Urinary bladder (tissue), 4 donors: Measurements from ENCODE around the gene PSAT1. TPM values are rescaled to one million over a fixed set of nuclear protein-coding genes. Genes with fewer than 3 reads are reported as not detected.

Experiments used
- DNase-seq: peaks from one replicate; pipeline ENCODE4 v3.0.0-alpha.2; 2015; ENCODE audit errors: extremely low spot score
- H3K27ac ChIP-seq: one replicate; pipeline ENCODE4 v1.5.1; 2013; ENCODE audit warnings: low read depth, mild to moderate bottlenecking, moderate library complexity
- H3K36me3 ChIP-seq: one replicate; pipeline ENCODE4 v1.6.1; 2013; ENCODE audit warnings: mild to moderate bottlenecking, moderate library complexity; ENCODE audit not compliant: insufficient read depth
- H3K4me1 ChIP-seq: one replicate; pipeline ENCODE4 v1.6.1; 2013; ENCODE audit warnings: mild to moderate bottlenecking, moderate library complexity; ENCODE audit not compliant: insufficient read depth
- H3K4me3 ChIP-seq: one replicate; pipeline ENCODE4 v1.5.1; 2013; ENCODE audit warnings: low read depth, low read length
- WGBS: extraction: QIAGEN DNeasy Blood & Tissue Kit; methylation state at CpG from one replicate; pipeline ENCODE4 v1.1.7; 2013; 5-methylcytosine and 5-hydroxymethylcytosine counted together
- polyA plus RNA-seq: library from polyadenylated mRNA; stranded (reverse); fragments of 200-250 nt; gene quantifications from one replicate; pipeline ENCODE4 v1.2.3, GENCODE V29; 2013
- total RNA-seq: library from RNA; depleted of rRNA; stranded (reverse); fragments of >200 nt; gene quantifications from one replicate; pipeline ENCODE4 v1.2.3, GENCODE V29; 2014
- donor health status: healthy with polysubstance abuse.
- donor health status: healthy.

The PSAT1 gene
- total and polyA plus RNA-seq, 2 donors = 4.7 to 9.4 TPM

DNA sequence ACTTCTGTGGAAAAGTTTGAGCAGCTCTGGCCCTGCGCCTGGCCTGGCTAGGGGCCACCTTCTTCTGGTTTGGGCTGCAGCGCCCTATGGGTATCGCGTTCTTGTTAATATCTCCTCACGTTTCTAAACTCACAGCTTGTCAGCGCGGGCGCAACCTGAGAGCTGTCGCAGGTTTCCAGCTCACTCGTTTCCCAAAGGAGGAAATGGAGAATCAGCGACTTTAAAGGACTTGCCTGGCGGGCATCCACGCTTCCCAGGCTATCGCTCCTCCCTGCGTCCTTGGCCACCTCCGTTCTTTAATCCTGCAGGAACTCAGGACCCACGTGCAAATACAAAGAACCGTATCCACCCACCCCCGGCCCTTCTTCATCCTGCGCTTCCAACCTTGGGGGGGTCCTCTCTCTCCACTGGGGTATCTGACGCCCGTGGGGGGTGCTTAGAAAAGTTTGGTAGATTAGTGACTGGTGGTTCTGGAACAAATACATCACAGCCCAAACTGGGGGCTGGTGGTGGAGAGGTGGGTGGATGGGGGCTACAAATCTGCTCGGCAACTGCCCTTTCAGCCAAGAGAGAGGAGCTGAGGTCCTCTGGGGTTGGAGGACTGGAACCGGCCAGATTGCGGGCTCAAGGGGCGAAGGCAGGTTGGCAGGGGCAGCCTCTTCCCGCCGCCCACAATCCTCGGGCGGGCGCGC lies 578 bp upstream of the PSAT1 start:
- peak overlapping the region; percentile 57 for H3K4me3 ChIP-seq
- no peak for DNase-seq
- H3K36me3 ChIP-seq = no peaks in the 10 kb centered on the region
- H3K4me1 ChIP-seq = no peaks in the 10 kb centered on the region
- no peak overlapping the region for H3K27ac ChIP-seq
- 3% methylated on average over 32 of the region's 32 CpGs for WGBS

DNA sequence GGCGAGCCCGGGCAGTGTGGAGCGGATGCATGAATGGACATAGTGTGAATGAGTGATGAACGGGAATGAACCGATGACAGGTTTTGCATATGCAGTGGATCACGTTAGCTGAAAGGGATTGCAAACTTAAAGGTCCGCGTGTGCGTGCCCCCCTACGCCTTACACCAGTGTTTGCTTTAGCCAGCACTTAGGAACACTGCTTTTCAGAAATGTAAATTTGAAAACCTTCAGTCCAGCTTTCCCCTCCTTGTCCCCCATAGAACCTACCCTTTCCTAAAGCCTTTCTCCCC lies 692 bp downstream of the PSAT1 start:
- H3K36me3 ChIP-seq = no peaks in the 10 kb centered on the region
- no peaks in the 10 kb centered on the region for H3K4me1 ChIP-seq
- 0% methylated on average over 10 of the region's 10 CpGs for WGBS
- no peak for DNase-seq
- H3K4me3 ChIP-seq = peak overlapping the region; percentile 57
- no peak overlapping the region for H3K27ac ChIP-seq

DNA sequence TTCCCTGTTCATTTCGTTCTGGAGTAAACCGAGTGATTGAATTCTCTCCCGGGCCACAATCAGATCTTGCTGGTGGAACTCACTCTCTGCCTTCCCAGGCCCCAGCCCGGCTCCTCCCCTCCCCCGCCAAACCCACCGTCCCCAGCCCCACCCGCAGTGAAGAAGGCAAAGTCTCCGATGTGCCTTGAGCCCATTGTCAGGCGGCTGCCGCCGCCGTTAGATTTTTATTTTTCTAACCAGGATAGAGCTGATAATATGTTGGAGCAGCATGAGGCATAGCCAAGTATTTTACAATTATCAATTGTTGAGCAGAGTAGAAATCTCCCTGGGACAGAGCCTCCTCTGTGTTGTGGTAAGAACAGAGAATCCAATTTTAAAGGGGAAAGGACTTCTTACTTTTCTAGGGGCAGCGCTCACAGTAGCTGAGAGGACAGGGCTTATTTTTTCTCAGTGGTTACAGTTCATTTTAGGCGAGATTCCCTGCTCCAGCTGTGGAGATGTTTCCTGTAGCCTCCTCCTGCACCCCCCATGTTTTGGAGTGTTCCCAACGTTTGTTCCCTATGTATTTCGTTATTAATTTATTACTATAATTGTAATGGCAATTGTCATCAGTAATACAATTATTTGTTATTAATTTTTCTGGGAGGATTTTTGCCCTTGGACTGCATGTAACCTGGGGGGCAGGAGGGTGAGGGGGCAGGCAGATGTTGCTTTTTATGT lies 1.3 kb downstream of the PSAT1 start:
- DNase-seq = no peak
- no peak overlapping the region for H3K27ac ChIP-seq
- 10% methylated on average over 16 of the region's 16 CpGs for WGBS
- peak overlapping the region; percentile 57 for H3K4me3 ChIP-seq
- no peaks in the 10 kb centered on the region for H3K4me1 ChIP-seq
- H3K36me3 ChIP-seq = no peaks in the 10 kb centered on the region

DNA sequence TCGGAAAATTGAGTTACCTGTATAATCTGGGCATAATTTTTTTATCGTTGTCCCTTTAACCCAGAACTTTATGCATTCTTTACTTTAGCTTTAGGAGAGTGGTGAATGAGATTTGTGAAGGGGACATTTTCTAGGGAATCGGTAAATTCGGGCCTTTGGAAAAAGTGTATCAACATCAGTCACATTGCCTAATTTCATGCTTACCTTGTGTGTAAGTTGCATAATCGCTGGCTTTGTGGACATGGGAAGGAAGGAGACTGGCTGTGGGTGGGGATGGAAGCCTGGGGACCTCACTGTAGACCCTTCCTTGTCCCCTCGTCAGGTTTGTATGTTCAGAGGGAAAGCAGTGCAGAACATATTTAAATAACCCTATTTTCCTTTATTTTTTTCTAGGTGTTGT lies 3.3 kb downstream of the PSAT1 start:
- Histone ChIP-seq H3K27ac (no peak overlapping the region), H3K4me3 (no peak overlapping the region), H3K4me1 (no peaks in the 10 kb centered on the region), H3K36me3 (no peaks in the 10 kb centered on the region)
- no peak for DNase-seq
- WGBS = 95% methylated on average over 6 of the region's 6 CpGs

DNA sequence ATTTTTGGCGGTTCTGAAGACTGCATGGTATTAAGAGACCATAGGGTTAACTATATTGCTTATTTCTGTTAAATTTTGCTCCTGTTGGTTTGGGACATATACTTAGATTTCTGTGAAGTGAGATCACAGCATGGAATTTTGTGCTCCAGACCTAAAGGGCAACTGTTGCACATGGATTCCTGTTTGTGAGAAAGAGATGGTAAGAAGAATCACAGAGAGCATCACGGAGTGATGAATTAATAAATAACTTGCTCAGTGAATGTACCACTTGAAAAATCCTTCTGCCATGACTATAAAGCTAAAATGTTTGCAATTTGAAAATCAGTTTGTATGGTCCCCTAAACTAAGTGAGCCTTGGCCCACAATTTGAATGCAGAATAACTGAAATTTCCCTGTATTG lies 4.5 kb downstream of the PSAT1 start:
- Histone ChIP-seq H3K4me3 (no peak overlapping the region), H3K4me1 (no peaks in the 10 kb centered on the region), H3K27ac (no peak overlapping the region), H3K36me3 (no peaks in the 10 kb centered on the region)
- no peak for DNase-seq
- WGBS = 93% methylated on average over 2 of the region's 2 CpGs

DNA sequence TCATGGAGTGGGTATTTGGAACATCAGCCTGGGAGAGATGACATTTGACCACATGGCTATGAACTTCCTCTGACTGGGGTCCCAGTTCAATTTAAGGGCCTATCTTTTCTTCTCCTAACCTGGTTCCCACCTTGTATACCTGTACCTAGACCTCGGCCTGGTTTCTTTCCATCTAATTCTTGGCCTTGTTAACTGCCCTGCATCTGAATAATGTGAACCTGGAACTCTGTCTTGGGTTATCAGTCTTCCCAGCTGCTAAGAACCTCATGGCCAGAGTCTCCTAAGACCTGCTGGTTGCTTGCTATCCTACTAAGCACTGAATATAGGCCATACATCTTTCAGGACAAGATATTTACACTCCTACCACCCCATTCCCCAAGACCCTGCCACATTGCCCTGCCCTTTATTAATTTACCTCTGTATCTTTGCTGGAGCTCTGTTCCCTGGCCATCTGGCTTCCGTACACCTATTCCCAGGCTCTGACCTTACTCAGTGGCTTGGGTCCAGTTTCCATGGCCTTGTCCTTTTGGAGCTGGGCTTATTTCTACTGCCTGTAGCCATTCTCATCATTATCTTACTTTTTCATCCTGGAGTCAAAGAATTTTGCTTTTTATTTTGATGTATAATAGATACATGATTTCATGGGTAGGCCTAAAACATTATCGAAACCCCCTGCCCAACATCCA lies 6.6 kb downstream of the PSAT1 start:
- 97% methylated on average over 3 of the region's 3 CpGs for WGBS

DNA sequence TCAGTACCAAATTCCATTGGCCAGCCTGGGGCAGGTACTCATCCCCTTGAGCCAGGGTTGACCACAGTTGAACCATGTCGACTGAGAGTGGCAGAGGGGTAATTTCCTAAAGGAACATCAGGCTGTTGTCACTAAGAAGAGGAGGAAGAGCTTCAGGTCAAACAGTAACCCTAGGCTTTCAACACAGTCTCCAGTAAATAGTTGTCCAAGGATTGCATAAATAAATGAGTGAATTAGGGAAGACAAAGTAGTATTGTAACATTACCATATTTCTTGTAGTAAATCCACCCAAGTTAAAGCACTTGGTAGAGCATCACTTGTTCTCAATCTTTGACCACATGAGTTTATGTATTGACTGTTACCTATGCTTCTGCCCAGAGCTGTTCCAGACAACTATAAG lies 7.4 kb downstream of the PSAT1 start:
- H3K4me3 ChIP-seq = no peak overlapping the region
- H3K27ac ChIP-seq = no peak overlapping the region
- no peaks in the 10 kb centered on the region for H3K4me1 ChIP-seq
- WGBS = 87% methylated on average over 1 of the region's 1 CpG
- H3K36me3 ChIP-seq = no peaks in the 10 kb centered on the region
- DNase-seq = no peak

More for the DNA sequence above, 6.6 kb downstream of the PSAT1 start:
- Histone ChIP-seq H3K36me3 (no peaks in the 10 kb centered on the region), H3K4me1 (no peaks in the 10 kb centered on the region), H3K4me3 (no peak overlapping the region), H3K27ac (no peak overlapping the region)
- no peak for DNase-seq

DNA sequence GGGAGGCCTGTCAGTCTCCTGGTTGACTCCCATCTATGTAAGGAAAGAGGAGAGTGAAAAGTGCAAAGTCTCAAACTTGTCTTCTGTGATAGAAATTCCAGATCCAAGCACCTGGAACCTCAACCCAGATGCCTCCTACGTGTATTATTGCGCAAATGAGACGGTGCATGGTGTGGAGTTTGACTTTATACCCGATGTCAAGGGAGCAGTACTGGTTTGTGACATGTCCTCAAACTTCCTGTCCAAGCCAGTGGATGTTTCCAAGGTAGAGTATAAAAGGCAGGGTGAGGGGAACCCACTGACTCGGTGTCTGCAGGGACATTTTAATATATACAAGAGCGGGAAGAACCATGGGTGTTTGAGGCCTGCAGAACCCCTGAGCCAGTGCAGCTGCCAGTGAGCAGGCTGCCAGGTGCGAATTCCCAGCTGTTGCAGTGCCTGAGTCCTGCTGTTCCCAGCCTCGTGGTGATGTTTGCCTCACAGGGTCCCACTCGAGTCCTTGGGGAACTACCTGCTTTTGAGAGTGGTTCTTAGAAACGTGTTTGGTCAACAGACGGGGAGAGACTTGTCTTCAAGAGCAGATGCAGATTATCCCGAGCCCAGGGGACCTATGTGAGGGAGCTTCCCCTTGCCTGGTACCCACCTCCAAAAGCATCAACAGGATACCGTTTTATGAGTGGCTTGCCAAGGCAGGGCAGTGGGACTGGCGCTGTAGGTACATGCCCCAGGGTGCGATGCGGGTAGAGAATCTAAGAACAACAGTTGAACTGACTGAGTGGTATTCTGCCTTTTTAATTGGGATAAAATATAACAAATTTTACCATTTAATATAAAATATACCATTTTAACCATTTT lies 9.5 kb downstream of the PSAT1 start:
- DNase-seq = no peak
- no peak overlapping the region for H3K27ac ChIP-seq
- H3K4me1 ChIP-seq = no peaks in the 10 kb centered on the region
- H3K36me3 ChIP-seq = no peaks in the 10 kb centered on the region
- H3K4me3 ChIP-seq = no peak overlapping the region
- 81% methylated on average over 16 of the region's 16 CpGs for WGBS

DNA sequence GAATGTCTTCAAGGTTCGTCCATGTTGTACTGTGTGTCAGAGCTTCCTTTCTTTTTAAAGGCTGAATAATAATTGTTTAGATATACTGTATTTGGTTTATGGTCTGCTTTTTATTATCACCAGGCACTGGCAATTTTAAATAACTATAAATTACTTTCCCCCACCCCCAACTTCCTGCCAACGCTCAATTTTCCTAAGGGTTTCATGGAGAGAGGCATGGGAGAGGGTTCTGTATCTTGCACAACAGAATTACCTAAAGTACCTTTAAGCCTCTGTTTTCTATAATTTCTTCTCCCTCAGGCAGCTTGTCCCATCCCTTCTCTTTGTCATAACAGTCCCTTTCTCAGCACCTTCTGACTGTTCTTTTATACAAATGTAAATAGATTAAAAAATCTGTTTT lies 10.4 kb downstream of the PSAT1 start:
- no peak overlapping the region for H3K4me3 ChIP-seq
- no peak for DNase-seq
- H3K36me3 ChIP-seq = no peaks in the 10 kb centered on the region
- no peak overlapping the region for H3K27ac ChIP-seq
- no peaks in the 10 kb centered on the region for H3K4me1 ChIP-seq
- WGBS = 61% methylated on average over 2 of the region's 2 CpGs

DNA sequence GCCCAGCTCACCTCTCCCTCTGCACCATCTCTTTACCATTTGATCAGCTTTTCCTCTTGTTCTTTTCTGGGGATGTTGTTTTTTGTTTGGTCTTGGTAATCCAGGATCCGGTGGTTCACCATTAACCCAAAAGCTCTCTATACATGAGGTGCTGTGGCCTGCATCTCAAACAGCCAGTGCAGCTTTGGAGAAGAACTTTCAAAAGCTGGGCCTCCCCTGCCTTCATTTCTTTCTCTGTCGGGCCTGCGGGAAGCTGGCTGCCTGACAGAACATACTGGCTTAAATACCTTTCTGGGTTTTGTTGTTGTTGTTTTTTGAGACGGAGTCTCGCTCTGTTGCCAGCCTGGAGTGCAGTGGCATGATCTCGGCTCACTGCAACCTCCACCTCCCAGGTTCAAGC lies 12.1 kb downstream of the PSAT1 start:
- H3K27ac ChIP-seq = no peak overlapping the region
- no peaks in the 10 kb centered on the region for H3K4me1 ChIP-seq
- 94% methylated on average over 6 of the region's 6 CpGs for WGBS
- no peak overlapping the region for H3K4me3 ChIP-seq
- H3K36me3 ChIP-seq = no peaks in the 10 kb centered on the region
- DNase-seq = no peak

DNA sequence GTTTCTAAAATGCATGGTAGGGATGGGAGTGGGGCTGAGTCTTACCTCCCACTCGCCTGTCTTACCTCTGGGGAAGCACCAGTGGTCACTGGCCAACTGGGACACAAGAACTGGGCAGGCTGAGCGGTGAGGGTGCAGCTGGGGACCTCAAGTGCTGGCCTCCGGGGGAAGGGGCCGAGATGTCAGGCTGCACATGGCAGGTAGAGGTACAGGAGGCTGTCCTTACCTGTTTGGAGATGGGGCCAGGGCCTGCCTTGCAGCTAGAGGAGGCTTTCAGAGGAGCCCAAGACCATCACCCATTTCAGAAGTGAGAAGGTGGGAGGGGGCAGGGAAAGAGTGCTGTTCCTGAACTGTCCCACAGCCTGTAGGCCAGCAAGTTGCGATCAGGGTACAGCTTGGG lies 14.2 kb downstream of the PSAT1 start:
- no peak overlapping the region for H3K27ac ChIP-seq
- DNase-seq = no peak
- H3K36me3 ChIP-seq = no peaks in the 10 kb centered on the region
- no peak overlapping the region for H3K4me3 ChIP-seq
- H3K4me1 ChIP-seq = no peaks in the 10 kb centered on the region
- 95% methylated on average over 5 of the region's 5 CpGs for WGBS

DNA sequence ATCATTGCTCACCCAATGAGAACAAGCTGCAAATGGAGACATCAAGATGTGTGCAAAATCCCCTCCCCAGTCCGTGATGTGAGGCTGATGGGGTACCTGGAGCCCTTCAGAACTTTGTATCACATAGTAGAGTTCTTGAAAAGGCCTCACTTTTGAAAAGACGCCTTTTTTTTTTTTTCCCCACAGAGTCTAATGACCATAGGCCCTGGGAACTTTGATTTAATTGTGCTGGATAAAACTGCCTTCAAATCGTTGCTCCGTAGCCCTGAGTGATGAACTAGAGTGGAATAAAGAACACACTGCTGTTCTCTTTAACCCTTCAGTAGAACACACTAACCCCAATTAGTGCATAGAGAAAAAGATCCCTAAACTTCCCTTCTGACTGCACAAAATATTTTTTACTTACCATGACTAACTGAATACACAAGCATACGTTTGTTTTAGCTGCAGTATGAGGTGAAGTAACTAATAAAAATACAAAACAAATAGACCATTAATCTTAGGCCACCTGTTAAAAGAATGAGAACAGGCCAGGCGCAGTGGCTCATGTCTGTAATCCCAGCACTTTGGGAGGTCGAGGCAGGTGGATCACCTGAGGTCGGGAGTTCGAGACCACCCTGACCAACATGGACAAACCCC lies 15.1 kb downstream of the PSAT1 start:
- WGBS = 76% methylated on average over 9 of the region's 9 CpGs
- DNase-seq = no peak
- H3K4me3 ChIP-seq = no peak overlapping the region
- H3K36me3 ChIP-seq = no peaks in the 10 kb centered on the region
- no peak overlapping the region for H3K27ac ChIP-seq
- H3K4me1 ChIP-seq = no peaks in the 10 kb centered on the region

DNA sequence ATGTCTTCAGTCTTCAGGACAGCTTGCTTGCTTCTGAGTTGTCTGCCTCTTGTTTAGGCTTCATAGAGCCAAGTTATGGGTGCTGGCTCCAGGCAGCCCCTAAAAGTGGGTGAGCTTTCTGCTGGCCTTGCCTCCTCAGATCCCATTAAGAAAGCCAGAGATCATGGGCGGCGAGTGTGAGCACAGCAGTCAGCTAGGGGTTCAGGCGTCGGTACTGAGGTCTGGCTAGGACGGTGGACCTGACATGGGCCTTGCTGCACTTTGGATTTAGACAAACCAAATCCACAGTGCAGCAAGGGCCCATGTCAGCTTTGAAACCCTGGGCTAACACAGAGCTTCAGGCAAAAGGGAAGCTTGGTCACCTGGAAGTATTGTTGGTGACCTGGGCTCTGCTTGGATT lies 17.6 kb downstream of the PSAT1 start:
- Histone ChIP-seq H3K4me3 (no peak overlapping the region), H3K36me3 (no peaks in the 10 kb centered on the region), H3K27ac (no peak overlapping the region), H3K4me1 (no peaks in the 10 kb centered on the region)
- 93% methylated on average over 5 of the region's 5 CpGs for WGBS
- no peak for DNase-seq
